GM23338 (cell line): Measurements from ENCODE around the gene DLL1. TPM values are rescaled to one million over a fixed set of nuclear protein-coding genes. Genes with fewer than 3 reads are reported as not detected.

Experiments used
- ATAC-seq: fragments of 200-7000 bp; cut with Tn5 transposase; 3 replicates; pipeline ENCODE4 v1.9.1; 2020
- DNase-seq: peaks from one replicate; pipeline ENCODE4 v3.0.0-alpha.2; 2015; ENCODE audit warnings: low spot score
- H2AFZ ChIP-seq: fragments of 200-600 bp; sonication (generic); 2 replicates; pipeline ENCODE4 v1.8.0; 2016; ENCODE audit warnings: antibody characterized with exemption, mild to moderate bottlenecking, moderate library complexity
- H3F3A ChIP-seq: fragments of 200-600 bp; sonication (generic); replicated peaks from 2 replicates; pipeline ENCODE4 v1.8.0; 2017; ENCODE audit warnings: antibody characterized with exemption, mixed run types, low read depth
- H3K27ac ChIP-seq: fragments of 200-600 bp; sonication (generic); 2 replicates; pipeline ENCODE4 v1.6.1; 2016; ENCODE audit warnings: low read depth
- H3K27me3 ChIP-seq: fragments of 200-600 bp; sonication (generic); 2 replicates; pipeline ENCODE4 v1.8.0; 2016; ENCODE audit warnings: mild to moderate bottlenecking, mixed run types, moderate library complexity; ENCODE audit not compliant: insufficient read depth
- H3K36me3 ChIP-seq: fragments of 200-600 bp; sonication (generic); 2 replicates; pipeline ENCODE4 v1.8.0; 2016; ENCODE audit warnings: mild to moderate bottlenecking; ENCODE audit not compliant: insufficient read depth
- H3K4me1 ChIP-seq: fragments of 200-600 bp; sonication (generic); 2 replicates; pipeline ENCODE4 v1.8.0; 2016; ENCODE audit warnings: mild to moderate bottlenecking, moderate library complexity; ENCODE audit not compliant: insufficient read depth
- H3K4me2 ChIP-seq: fragments of 200-600 bp; sonication (generic); 2 replicates; pipeline ENCODE4 v1.7.1; 2017; ENCODE audit warnings: mixed run types
- H3K4me3 ChIP-seq: fragments of 200-600 bp; sonication (generic); 2 replicates; pipeline ENCODE4 v1.6.1; 2016; ENCODE audit warnings: mixed run types
- H3K79me2 ChIP-seq: fragments of 200-600 bp; sonication (generic); replicated peaks from 2 replicates; pipeline ENCODE4 v1.8.0; 2017; ENCODE audit warnings: mild to moderate bottlenecking; ENCODE audit not compliant: insufficient read depth
- H3K9me2 ChIP-seq: fragments of 200-600 bp; sonication (generic); 2 replicates; pipeline ENCODE4 v1.8.0; 2017; ENCODE audit not compliant: insufficient read depth
- H4K20me1 ChIP-seq: fragments of 200-600 bp; sonication (generic); replicated peaks from 2 replicates; pipeline ENCODE4 v1.8.0; 2017; ENCODE audit warnings: mild to moderate bottlenecking; ENCODE audit not compliant: insufficient read depth
- H3K27ac Mint-ChIP-seq: 2 replicates; pipeline ENCODE4 v1.8.0; 2020; ENCODE audit warnings: inconsistent platforms, mild to moderate bottlenecking, moderate library complexity, mixed read lengths
- H3K27me3 Mint-ChIP-seq: 3 replicates; pipeline ENCODE4 v1.8.0; 2022; ENCODE audit warnings: low read depth, mild to moderate bottlenecking, moderate library complexity, mixed read lengths, inconsistent platforms; ENCODE audit not compliant: insufficient read depth, poor library complexity
- H3K36me3 Mint-ChIP-seq: 3 replicates; pipeline ENCODE4 v1.8.0; 2021; ENCODE audit warnings: low read depth, mild to moderate bottlenecking, inconsistent platforms, moderate library complexity, mixed read lengths
- H3K4me1 Mint-ChIP-seq: 3 replicates; pipeline ENCODE4 v1.8.0; 2020; ENCODE audit warnings: mild to moderate bottlenecking, inconsistent platforms, mixed read lengths
- H3K4me3 Mint-ChIP-seq: 3 replicates; pipeline ENCODE4 v1.8.0; 2021; ENCODE audit warnings: moderate library complexity, mild to moderate bottlenecking, inconsistent platforms, mixed read lengths
- H3K9me3 Mint-ChIP-seq: 3 replicates; pipeline ENCODE4 v1.8.0; 2020; ENCODE audit warnings: moderate library complexity, mild to moderate bottlenecking, inconsistent platforms, mixed read lengths
- CREB1 ChIP-seq: fragments of 250-450 bp; sonication (Bioruptor Pico); IDR thresholded peaks from 2 replicates; pipeline ENCODE4 v1.5.0; 2020; ENCODE audit warnings: low read depth, mild to moderate bottlenecking, moderate library complexity
- EZH2 ChIP-seq: fragments of 200-600 bp; sonication (generic); IDR thresholded peaks from one replicate; pipeline ENCODE4 v1.8.0; 2017; ENCODE audit warnings: antibody characterized with exemption, mild to moderate bottlenecking, low read depth; ENCODE audit not compliant: unreplicated experiment
- EZH2phosphoT487 ChIP-seq: fragments of 200-600 bp; sonication (generic); IDR thresholded peaks from one replicate; pipeline ENCODE4 v1.8.1; 2018; ENCODE audit warnings: antibody characterized with exemption; ENCODE audit not compliant: unreplicated experiment
- JUNB ChIP-seq: IDR thresholded peaks from one replicate; pipeline ENCODE4 v1.6.1; 2016; ENCODE audit warnings: antibody characterized with exemption; ENCODE audit not compliant: unreplicated experiment
- NANOG ChIP-seq: IDR thresholded peaks from 2 replicates; pipeline ENCODE4 v1.6.1; 2016; ENCODE audit warnings: antibody characterized with exemption, borderline replicate concordance
- POLR2AphosphoS5 ChIP-seq: IDR thresholded peaks from 2 replicates; pipeline ENCODE4 v1.6.1; 2016; ENCODE audit warnings: antibody characterized with exemption, low read depth
- STAT1 ChIP-seq: IDR thresholded peaks from one replicate; pipeline ENCODE4 v1.6.1; 2016; ENCODE audit warnings: antibody characterized with exemption; ENCODE audit not compliant: unreplicated experiment
- ZNF114 ChIP-seq: fragments of 250-450 bp; sonication (Bioruptor Pico); IDR thresholded peaks from 2 replicates; pipeline ENCODE4 v1.5.0; 2020; ENCODE audit warnings: mild to moderate bottlenecking, moderate library complexity
- ZNF331 ChIP-seq: fragments of 250-450 bp; sonication (Bioruptor Pico); IDR thresholded peaks from 2 replicates; pipeline ENCODE4 v1.5.0; 2020; ENCODE audit warnings: low read depth, mild to moderate bottlenecking, moderate library complexity
- polyA plus RNA-seq: library from polyadenylated mRNA; unstranded; fragments of >200 nt; fragmentation: Nextera tagmentation; extraction: Ambion mirVana; gene quantifications from 2 replicates; pipeline ENCODE4 v1.2.1, GENCODE V29; 2016
- total RNA-seq: library from RNA; depleted of rRNA; stranded (reverse); fragments of >200 nt; shearing (Covaris generic); gene quantifications from 2 replicates; pipeline ENCODE4 v1.2.3, GENCODE V29; 2014
- TF ChIP-seq, protein P1 (sequence below), 2 experiments: fragments of 200-600 bp in 1 of 2; sonication (generic) in 1 of 2; conservative IDR thresholded peaks; 2 replicates each; pipeline versions ENCODE4 v1.5.1 to v1.6.1; 2016 to 2017; ENCODE audit warnings: antibody characterized with exemption in 2 of 2, low read depth in 2 of 2, mild to moderate bottlenecking in 2 of 2, moderate library complexity in 1 of 2
- TF ChIP-seq, protein P2 (sequence below): fragments of 250-450 bp; sonication (Bioruptor Pico); IDR thresholded peaks from 2 replicates; pipeline ENCODE4 v1.5.0; 2020; ENCODE audit warnings: mild to moderate bottlenecking, moderate library complexity
- TF ChIP-seq, protein P3 (sequence below): IDR thresholded peaks from one replicate; pipeline ENCODE4 v1.6.1; 2018; ENCODE audit warnings: antibody characterized with exemption; ENCODE audit not compliant: unreplicated experiment
- TF ChIP-seq, protein P4 (sequence below): IDR thresholded peaks from 2 replicates; pipeline ENCODE4 v1.6.1; 2016; ENCODE audit warnings: antibody characterized with exemption

Gene DLL1
- total and polyA plus RNA-seq, 2 experiments from 2014 or later, result 2.2 to 4.6 TPM

DNA sequence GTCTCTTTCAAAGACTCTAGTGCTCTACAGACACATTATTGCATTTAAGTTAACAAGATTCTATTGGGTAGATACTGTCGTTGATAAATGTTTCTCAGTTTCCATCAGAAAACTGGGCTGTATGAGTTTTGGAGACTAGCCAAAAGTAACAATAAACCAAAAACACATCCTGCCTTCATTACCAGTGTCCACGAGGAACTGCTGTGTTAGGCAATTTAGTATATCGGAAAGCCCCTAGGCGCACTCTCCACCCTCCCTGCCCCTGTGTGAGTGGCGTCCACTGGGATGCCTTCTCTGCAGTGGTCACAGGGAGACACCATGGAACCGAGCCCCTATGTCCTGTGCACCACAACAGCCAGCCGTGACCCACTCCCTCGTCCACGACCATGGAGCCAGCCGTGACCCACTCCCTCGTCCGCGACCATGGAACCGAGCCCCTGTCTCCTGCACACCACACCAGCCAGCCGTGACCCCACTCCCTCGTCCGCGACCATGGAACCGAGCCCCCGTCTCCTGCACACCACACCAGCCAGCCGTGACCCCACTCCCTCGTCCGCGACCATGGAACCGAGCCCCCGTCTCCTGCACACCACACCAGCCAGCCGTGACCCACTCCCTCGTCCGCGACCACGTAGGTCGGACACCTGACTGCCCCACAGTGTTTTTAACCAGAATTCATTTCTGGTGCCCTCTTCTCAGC, 35.3 kb downstream of the DLL1 start:
- Histone ChIP-seq H3F3A (no peaks in the 10 kb centered on the region), H3K27me3 (no peaks in the 10 kb centered on the region), H3K4me3 (no peak overlapping the region), H3K36me3 (no peaks in the 10 kb centered on the region), H4K20me1 (no peaks in the 10 kb centered on the region), H3K4me2 (no peak overlapping the region), H3K79me2 (no peaks in the 10 kb centered on the region), H3K4me1 (no peaks in the 10 kb centered on the region), H3K9me2 (no peaks in the 10 kb centered on the region), H3K27ac (no peak overlapping the region), H2AFZ (no peak overlapping the region)
- DNase-seq, result no peak
- H3K27ac Mint-ChIP-seq, result no peak overlapping the region
- H3K27me3 Mint-ChIP-seq, result peaks cover under 1% of the 10 kb centered on the region
- no peaks in the 10 kb centered on the region for H3K9me3 Mint-ChIP-seq
- TF ChIP-seq EZH2 (no peak), ZNF331 (no peak), EZH2phosphoT487 (no peak), NANOG (no peak), POLR2AphosphoS5 (no peak), JUNB (no peak), ZNF114 (no peak), STAT1 (no peak), CREB1 (CRISPR knock-in tag) (no peak)
- TF ChIP-seq, protein P1, sequence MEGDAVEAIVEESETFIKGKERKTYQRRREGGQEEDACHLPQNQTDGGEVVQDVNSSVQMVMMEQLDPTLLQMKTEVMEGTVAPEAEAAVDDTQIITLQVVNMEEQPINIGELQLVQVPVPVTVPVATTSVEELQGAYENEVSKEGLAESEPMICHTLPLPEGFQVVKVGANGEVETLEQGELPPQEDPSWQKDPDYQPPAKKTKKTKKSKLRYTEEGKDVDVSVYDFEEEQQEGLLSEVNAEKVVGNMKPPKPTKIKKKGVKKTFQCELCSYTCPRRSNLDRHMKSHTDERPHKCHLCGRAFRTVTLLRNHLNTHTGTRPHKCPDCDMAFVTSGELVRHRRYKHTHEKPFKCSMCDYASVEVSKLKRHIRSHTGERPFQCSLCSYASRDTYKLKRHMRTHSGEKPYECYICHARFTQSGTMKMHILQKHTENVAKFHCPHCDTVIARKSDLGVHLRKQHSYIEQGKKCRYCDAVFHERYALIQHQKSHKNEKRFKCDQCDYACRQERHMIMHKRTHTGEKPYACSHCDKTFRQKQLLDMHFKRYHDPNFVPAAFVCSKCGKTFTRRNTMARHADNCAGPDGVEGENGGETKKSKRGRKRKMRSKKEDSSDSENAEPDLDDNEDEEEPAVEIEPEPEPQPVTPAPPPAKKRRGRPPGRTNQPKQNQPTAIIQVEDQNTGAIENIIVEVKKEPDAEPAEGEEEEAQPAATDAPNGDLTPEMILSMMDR (conservative IDR thresholded peaks at IDR 0.05; ENCODE audit: low read depth in 2 of 2), result no peak
- TF ChIP-seq, protein P2, sequence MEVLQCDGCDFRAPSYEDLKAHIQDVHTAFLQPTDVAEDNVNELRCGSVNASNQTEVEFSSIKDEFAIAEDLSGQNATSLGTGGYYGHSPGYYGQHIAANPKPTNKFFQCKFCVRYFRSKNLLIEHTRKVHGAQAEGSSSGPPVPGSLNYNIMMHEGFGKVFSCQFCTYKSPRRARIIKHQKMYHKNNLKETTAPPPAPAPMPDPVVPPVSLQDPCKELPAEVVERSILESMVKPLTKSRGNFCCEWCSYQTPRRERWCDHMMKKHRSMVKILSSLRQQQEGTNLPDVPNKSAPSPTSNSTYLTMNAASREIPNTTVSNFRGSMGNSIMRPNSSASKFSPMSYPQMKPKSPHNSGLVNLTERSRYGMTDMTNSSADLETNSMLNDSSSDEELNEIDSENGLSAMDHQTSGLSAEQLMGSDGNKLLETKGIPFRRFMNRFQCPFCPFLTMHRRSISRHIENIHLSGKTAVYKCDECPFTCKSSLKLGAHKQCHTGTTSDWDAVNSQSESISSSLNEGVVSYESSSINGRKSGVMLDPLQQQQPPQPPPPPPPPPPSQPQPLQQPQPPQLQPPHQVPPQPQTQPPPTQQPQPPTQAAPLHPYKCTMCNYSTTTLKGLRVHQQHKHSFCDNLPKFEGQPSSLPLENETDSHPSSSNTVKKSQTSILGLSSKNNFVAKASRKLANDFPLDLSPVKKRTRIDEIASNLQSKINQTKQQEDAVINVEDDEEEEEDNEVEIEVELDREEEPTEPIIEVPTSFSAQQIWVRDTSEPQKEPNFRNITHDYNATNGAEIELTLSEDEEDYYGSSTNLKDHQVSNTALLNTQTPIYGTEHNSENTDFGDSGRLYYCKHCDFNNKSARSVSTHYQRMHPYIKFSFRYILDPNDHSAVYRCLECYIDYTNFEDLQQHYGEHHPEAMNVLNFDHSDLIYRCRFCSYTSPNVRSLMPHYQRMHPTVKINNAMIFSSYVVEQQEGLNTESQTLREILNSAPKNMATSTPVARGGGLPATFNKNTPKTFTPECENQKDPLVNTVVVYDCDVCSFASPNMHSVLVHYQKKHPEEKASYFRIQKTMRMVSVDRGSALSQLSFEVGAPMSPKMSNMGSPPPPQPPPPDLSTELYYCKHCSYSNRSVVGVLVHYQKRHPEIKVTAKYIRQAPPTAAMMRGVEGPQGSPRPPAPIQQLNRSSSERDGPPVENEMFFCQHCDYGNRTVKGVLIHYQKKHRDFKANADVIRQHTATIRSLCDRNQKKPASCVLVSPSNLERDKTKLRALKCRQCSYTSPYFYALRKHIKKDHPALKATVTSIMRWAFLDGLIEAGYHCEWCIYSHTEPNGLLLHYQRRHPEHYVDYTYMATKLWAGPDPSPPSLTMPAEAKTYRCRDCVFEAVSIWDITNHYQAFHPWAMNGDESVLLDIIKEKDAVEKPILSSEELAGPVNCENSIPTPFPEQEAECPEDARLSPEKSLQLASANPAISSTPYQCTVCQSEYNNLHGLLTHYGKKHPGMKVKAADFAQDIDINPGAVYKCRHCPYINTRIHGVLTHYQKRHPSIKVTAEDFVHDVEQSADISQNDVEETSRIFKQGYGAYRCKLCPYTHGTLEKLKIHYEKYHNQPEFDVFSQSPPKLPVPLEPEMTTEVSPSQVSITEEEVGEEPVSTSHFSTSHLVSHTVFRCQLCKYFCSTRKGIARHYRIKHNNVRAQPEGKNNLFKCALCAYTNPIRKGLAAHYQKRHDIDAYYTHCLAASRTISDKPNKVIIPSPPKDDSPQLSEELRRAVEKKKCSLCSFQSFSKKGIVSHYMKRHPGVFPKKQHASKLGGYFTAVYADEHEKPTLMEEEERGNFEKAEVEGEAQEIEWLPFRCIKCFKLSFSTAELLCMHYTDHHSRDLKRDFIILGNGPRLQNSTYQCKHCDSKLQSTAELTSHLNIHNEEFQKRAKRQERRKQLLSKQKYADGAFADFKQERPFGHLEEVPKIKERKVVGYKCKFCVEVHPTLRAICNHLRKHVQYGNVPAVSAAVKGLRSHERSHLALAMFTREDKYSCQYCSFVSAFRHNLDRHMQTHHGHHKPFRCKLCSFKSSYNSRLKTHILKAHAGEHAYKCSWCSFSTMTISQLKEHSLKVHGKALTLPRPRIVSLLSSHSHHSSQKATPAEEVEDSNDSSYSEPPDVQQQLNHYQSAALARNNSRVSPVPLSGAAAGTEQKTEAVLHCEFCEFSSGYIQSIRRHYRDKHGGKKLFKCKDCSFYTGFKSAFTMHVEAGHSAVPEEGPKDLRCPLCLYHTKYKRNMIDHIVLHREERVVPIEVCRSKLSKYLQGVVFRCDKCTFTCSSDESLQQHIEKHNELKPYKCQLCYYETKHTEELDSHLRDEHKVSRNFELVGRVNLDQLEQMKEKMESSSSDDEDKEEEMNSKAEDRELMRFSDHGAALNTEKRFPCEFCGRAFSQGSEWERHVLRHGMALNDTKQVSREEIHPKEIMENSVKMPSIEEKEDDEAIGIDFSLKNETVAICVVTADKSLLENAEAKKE, result no peak
- TF ChIP-seq, protein P3, sequence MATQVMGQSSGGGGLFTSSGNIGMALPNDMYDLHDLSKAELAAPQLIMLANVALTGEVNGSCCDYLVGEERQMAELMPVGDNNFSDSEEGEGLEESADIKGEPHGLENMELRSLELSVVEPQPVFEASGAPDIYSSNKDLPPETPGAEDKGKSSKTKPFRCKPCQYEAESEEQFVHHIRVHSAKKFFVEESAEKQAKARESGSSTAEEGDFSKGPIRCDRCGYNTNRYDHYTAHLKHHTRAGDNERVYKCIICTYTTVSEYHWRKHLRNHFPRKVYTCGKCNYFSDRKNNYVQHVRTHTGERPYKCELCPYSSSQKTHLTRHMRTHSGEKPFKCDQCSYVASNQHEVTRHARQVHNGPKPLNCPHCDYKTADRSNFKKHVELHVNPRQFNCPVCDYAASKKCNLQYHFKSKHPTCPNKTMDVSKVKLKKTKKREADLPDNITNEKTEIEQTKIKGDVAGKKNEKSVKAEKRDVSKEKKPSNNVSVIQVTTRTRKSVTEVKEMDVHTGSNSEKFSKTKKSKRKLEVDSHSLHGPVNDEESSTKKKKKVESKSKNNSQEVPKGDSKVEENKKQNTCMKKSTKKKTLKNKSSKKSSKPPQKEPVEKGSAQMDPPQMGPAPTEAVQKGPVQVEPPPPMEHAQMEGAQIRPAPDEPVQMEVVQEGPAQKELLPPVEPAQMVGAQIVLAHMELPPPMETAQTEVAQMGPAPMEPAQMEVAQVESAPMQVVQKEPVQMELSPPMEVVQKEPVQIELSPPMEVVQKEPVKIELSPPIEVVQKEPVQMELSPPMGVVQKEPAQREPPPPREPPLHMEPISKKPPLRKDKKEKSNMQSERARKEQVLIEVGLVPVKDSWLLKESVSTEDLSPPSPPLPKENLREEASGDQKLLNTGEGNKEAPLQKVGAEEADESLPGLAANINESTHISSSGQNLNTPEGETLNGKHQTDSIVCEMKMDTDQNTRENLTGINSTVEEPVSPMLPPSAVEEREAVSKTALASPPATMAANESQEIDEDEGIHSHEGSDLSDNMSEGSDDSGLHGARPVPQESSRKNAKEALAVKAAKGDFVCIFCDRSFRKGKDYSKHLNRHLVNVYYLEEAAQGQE, result no peak
- TF ChIP-seq, protein P4, sequence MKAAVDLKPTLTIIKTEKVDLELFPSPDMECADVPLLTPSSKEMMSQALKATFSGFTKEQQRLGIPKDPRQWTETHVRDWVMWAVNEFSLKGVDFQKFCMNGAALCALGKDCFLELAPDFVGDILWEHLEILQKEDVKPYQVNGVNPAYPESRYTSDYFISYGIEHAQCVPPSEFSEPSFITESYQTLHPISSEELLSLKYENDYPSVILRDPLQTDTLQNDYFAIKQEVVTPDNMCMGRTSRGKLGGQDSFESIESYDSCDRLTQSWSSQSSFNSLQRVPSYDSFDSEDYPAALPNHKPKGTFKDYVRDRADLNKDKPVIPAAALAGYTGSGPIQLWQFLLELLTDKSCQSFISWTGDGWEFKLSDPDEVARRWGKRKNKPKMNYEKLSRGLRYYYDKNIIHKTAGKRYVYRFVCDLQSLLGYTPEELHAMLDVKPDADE, result no peak
- no peaks in the 10 kb centered on the region; the same call in 2 of the 3 replicates for H3K36me3 Mint-ChIP-seq
- H3K4me1 Mint-ChIP-seq, result no peaks in the 10 kb centered on the region
- H3K4me3 Mint-ChIP-seq, result no peak overlapping the region
- no peak for ATAC-seq
